HCT116 (cell line): ENCODE measurements around the gene ERBB3.

Experiments used
- CEBPB ChIP-seq: IDR thresholded peaks from 2 replicates; pipeline ENCODE4 v1.6.1; 2012; ENCODE audit warnings: low read depth
- CTCF ChIP-seq, 3 experiments: fragments of 200-600 bp in 1 of 3; sonication (generic) in 1 of 3; IDR thresholded peaks in 2 of 3; conservative IDR thresholded peaks in 1 of 3; 2 replicates each; pipeline ENCODE4 v1.5.1; 2012 to 2017; ENCODE audit warnings: low read depth in 2 of 3, low read length in 2 of 3, antibody characterized with exemption in 1 of 3, borderline replicate concordance in 1 of 3, control low read depth in 1 of 3, mild to moderate bottlenecking in 1 of 3, mixed read lengths in 1 of 3, mixed run types in 1 of 3, moderate library complexity in 1 of 3; ENCODE audit not compliant: insufficient read depth in 1 of 3
- EZH2 ChIP-seq: fragments of 200-600 bp; sonication (generic); IDR thresholded peaks from 2 replicates; pipeline ENCODE4 v1.6.1; 2017; ENCODE audit warnings: antibody characterized with exemption, mixed run types
- EZH2phosphoT487 ChIP-seq: fragments of 200-600 bp; IDR thresholded peaks from 2 replicates; pipeline ENCODE4 v1.6.1; 2018; ENCODE audit warnings: antibody characterized with exemption, borderline replicate concordance
- JUND ChIP-seq: IDR thresholded peaks from 2 replicates; pipeline ENCODE4 v1.6.1; 2012
- MAX ChIP-seq: IDR thresholded peaks from 2 replicates; pipeline ENCODE4 v1.6.1; 2012
- POLR2A ChIP-seq: IDR thresholded peaks from 2 replicates; pipeline ENCODE4 v1.7.0; 2011; ENCODE audit warnings: borderline replicate concordance; ENCODE audit not compliant: insufficient read depth, insufficient read length; ENCODE audit errors: extremely low read depth
- POLR2AphosphoS5 ChIP-seq: IDR thresholded peaks from 2 replicates; pipeline ENCODE4 v1.6.1; 2011; ENCODE audit warnings: mild to moderate bottlenecking, low read depth, low read length, moderate library complexity
- SP1 ChIP-seq: IDR thresholded peaks from 2 replicates; pipeline ENCODE4 v1.6.1; 2012; ENCODE audit warnings: low read depth
- SRF ChIP-seq: IDR thresholded peaks from 2 replicates; pipeline ENCODE4 v1.6.1; 2012; ENCODE audit warnings: low read depth
- TCF7L2 ChIP-seq: IDR thresholded peaks from 2 replicates; pipeline ENCODE4 v1.7.0; 2011; ENCODE audit warnings: borderline replicate concordance, inconsistent platforms; ENCODE audit not compliant: insufficient read depth, insufficient read length; ENCODE audit errors: extremely low read depth
- YY1 ChIP-seq: IDR thresholded peaks from 2 replicates; pipeline ENCODE4 v1.6.1; 2011; ENCODE audit warnings: low read length, low read depth, moderate library complexity, mild to moderate bottlenecking; ENCODE audit not compliant: insufficient replicate concordance; ENCODE audit errors: extremely low read depth

- no peak for TF ChIP-seq POLR2AphosphoS5
- TF ChIP-seq POLR2A: no peak
- no peak for TF ChIP-seq CTCF (IDR thresholded peaks at IDR 0.05 in 2 of 3, conservative IDR thresholded peaks at IDR 0.05 in 1 of 3; ENCODE audit: borderline replicate concordance in 1 of 3, insufficient read depth in 1 of 3, low read depth in 2 of 3, low read length in 2 of 3)
- TF ChIP-seq EZH2: no peak
- no peak for TF ChIP-seq EZH2phosphoT487
- TF ChIP-seq SP1: no peak
- no peak for TF ChIP-seq SRF
- TF ChIP-seq TCF7L2: no peak
- TF ChIP-seq CEBPB: no peak
- no peak for TF ChIP-seq MAX
- no peak for TF ChIP-seq YY1
- no peak for TF ChIP-seq JUND
Measured at GRCh38 chr12:56037161-56037560, 42.8 kb upstream of the ERBB3 start.
